ENCODE data around the gene LMF1.

LMF1 gene

DNA sequence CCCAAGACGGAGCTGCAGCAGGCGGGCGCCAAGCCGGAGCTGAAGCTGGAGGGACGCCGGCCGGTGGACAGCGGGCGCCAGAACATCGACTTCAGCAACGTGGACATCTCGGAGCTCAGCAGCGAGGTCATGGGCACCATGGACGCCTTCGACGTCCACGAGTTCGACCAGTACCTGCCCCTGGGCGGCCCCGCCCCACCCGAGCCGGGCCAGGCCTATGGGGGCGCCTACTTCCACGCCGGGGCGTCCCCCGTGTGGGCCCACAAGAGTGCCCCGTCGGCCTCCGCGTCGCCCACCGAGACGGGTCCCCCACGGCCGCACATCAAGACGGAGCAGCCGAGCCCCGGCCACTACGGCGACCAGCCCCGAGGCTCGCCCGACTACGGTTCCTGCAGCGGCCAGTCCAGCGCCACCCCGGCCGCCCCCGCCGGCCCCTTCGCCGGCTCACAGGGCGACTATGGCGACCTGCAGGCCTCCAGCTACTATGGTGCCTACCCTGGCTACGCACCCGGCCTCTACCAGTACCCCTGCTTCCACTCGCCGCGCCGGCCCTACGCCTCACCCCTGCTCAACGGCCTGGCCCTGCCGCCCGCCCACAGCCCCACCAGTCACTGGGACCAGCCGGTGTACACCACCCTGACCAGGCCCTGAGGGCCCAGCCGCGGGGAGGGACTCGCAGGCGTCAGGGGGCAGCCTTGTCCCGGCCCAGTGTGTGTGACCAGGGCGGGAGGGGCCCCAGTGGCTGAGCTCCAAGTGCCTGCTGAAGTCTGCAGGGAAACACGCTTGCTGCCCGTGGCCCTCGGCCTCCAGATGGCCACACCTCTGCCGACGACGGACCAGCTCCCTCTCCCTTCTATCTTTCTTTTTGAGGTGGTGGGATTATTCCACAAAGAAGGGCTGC, 14.2 kb upstream of the LMF1 start:
- no peak for DNase-seq (ENCODE audit: low read depth)

DNA sequence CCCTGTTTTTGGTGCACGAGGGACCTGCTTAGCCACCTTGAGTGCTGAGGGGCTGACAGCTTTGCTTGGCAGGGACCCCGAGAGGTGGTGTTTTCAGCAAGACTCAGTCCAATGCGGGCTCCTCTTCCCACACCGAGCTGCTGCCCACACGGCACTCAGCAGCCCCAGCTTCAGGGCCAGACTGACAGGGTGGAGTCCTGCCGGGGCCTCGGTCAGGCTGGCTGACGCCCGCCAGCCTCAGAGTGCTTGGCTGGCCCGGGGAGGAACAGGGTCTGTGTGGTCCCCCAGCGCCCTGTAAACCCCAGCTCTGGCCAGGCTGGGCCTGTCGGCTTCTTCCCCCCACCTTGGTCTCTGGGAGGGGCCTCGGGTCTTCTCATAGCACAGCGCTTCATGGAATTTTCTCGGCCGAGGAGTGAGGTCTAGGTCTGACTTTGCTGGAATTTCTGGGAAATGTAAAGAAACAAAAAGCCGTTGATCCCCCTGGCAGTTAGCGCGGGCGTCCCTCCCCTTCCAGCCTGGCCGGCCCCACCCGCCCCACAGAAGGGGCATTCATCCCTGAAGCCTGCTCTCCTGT, 13.4 kb upstream of the LMF1 start:
- no peak for DNase-seq (ENCODE audit: low read depth)

DNA sequence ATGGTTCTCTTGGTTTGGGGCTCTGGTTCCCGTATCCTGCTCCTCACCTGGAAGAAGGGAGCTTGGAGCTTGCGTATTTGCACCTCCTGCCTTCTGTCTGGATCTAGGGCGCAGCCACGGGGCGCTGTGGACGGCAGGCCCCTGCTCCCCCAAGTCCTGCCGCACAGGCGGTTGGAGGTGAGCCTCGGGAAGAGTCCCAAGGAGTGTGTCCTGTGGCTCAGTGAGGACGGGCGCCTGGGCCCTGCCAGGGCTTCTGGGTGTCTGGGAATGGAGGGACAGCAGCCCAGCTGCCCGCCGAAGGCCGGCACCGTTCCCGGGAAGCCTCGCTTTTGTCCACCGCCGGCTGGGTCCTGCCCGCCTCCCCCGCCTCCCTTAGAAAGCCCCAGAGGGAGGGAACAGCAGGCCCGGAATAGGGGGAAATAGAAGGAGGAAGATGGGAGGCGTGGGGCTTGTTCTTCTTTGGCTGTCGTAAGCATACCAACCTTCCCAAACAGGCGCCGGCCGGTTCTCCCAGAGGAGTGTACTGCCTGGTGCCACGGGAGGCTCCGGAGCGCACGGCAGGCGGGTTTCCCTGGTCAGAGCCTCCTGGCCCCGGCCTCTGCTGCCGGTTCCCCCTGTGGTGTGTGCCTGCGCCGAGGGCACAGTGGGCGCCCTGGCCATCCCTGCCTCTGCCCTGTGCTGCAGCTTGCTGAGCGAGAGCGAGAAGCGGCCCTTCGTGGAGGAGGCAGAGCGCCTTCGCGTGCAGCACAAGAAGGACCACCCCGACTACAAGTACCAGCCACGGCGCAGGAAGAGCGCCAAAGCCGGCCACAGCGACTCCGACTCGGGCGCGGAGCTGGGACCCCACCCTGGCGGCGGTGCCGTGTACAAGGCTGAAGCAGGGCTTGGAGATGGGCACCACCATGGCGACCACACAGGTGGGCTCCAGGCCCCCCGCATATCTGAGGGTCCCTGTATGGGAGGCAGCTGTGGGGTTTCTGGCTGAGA, 12.6 kb upstream of the LMF1 start:
- DNase-seq (ENCODE audit: low read depth), result no peak

DNA sequence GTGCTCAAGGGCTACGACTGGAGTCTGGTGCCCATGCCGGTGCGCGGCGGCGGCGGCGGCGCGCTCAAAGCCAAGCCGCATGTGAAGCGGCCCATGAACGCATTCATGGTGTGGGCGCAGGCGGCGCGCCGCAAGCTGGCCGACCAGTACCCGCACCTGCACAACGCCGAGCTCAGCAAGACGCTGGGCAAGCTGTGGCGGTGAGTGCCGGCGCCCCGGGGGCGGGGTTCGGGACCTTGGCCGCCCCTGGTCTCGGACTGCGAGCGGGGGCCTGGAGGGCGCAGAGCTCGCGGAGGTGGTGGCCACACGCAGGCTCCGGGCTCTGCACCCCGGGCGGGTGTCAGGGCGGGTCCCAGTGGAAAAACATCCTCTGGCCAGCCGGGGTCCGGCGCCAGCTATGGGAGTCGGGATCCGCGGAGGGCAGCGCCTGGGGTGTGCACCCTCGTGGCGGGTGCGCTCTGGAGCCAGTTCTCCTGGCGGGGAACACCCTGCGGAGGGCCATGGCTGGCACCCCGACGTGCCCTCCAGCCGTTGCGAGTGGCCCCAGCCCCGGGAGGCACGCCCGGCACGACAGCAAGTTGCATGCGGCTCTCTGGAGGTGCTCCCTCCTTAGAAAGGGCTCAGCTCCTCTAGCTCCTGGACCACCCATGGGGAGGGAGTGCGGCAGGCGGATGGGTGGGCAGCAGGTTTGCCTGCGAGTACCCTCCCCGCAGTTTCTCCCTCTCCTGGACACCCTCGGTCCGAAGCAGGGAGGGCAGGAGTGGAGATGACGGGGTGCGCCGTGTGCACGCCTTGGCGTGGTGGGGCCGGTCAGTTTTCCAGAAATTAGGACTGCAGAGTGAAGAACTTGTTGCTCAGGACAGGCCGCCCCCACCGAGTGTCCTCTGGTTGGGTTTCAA, 11.6 kb upstream of the LMF1 start:
- DNase-seq (ENCODE audit: low read depth), result no peak

DNA sequence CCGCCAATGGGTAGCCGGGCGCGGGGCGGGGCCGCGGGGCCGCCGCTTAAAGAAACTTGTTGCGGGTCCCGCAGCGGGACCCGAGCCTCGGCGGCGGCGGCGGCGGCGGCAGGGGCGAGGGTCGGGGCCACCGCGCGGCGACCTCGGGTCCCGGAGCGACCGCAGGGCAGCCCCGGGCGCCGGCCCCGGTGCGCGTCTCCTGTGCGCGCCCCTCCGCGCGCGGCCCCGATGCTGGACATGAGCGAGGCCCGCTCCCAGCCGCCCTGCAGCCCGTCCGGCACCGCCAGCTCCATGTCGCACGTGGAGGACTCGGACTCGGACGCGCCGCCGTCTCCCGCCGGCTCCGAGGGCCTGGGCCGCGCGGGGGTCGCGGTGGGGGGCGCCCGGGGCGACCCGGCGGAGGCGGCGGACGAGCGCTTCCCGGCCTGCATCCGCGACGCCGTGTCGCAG, 10.9 kb upstream of the LMF1 start, which contains the start of gene SOX8:
Gene SOX8 (plus strand): TSS at position 76 of the 450 bp plus-strand sequence. CDS start 153 bp downstream, at position 229.
- no peak for DNase-seq (ENCODE audit: low read depth)

DNA sequence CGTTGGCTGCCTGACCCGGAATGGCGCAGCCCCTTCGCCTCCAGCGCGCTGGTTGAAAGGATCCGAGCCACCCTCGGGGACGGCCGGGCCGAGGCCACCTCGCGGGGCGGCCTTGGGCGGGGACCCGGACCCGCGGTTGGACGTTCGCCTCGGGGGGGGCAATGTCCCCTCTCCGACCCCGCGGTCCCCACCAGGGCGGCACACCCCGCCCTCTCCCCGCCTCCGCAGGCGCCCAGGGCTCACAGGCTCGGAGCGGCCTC, 9.7 kb upstream of the LMF1 start:
- no peak for DNase-seq (ENCODE audit: low read depth)

DNA sequence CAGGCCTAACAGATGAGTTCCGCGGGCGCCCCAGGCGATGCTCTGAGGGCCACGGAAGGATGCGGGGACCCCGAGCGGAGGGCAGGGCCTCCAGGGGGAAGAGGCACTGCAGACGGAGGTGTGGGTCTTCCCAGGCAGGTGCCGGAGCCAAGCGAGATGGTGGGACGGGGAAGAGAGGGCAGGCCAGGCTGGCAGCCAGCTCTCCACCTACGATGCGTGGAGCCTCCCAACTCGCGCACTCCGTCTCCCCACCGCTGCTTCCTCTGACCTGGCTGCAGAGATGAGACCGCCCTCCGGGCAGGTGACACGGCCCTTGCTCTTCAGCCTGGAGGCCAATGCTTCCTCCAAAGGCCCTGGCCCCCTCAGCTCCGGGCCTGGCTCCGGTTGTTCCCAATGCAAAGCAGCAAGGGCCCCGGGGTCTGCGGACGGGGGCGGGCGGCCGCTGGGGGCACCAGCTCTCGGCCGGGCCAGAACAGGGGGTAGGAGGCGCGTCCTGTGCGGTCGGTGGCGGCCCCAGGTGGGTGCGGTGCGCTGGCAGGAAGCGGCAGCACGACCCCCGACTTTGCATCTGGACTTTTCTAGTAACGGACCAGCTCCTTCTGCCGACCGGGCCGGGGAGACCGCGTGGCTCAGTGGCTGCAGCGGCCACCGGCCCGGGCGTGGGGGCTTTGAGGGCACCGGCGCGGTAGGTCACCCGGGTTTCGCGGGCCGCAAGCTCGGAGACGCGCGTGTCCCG, 9.2 kb upstream of the LMF1 start:
- DNase-seq (ENCODE audit: low read depth), result no peak

DNA sequence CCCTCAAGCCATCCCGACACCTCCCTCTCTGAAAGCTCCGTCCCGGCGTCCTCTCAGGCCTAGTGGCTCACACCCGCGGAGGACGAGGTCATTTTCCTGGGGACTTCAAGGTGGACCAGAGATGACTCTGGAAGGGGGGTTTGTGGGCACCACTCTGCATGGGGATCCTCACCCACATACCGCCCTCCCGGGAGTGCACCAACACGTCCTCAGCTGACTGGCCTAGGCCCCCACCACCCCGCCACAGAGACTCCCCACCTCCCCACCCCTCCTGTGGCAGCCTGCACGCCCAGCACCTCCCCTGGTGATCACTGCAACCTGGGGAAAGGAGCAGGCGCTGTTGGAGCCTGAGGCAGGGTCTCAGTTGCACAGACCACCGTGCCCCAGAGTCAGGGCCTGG, 8.4 kb upstream of the LMF1 start:
- no peak for DNase-seq (ENCODE audit: low read depth)

DNA sequence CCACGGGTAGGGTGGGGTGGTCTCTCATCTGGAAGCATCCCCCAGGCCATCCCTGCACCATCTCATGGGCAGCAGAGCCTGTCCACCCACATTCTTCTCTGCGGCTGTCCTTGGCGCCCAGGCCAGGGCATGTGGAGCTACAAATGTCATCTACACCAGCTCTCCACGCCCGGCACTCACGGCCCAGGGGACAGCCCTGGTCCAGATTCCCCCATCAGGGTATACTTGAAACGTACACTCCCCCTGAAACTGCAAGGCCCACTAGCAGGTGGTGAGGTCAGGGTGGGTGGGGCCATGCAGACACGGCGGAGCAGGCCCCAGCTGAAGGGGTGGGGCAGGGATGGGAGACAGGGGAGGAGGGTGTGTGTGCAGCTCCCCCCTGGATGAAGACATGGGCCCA, 7.6 kb upstream of the LMF1 start:
- no peak for DNase-seq (ENCODE audit: low read depth)

DNA sequence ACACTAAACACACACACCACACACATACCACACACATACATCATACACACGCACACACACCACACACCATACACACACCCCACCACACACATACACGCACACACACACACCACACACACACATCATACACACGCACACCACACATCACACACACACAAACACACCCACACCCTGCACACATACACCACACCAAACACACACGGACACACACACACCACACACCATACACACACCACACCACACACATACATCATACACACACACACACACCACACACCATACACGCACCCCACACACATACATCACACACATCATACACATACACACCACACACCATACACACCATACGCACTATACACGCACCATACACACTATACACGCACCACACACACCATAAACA, 7.1 kb upstream of the LMF1 start:
- no peak for DNase-seq (ENCODE audit: low read depth)

DNA sequence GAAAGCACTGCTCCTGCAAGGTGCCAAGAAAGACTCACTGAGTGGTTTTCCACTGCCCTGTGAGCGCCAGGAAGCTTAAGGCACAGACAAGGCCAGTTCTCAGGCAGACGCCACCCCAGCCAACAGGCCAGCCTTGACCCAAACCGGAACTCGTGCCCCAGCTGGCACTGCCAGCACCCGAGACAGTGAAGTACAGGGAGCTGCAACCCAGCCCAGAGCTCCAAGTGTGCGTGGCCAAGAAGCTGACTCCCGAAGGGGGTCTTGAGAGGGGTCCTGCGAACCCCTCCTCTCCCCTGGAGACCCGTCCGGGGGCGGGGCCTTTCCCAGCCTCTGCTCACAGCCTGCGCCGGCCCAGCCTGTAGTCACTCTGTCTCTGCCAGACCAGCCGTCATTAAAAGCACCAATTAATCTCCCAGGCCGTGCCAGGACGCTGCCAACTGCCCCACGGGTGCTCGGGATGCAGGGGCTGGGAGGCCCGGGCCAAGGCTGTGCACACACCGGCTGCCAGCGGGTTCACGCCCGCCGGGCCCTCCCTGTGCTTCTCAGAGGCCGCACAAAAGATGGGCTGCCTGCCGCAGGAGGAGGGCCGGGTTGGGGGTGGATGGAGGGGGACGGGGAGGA, 6.4 kb upstream of the LMF1 start:
- no peak for DNase-seq (ENCODE audit: low read depth)

DNA sequence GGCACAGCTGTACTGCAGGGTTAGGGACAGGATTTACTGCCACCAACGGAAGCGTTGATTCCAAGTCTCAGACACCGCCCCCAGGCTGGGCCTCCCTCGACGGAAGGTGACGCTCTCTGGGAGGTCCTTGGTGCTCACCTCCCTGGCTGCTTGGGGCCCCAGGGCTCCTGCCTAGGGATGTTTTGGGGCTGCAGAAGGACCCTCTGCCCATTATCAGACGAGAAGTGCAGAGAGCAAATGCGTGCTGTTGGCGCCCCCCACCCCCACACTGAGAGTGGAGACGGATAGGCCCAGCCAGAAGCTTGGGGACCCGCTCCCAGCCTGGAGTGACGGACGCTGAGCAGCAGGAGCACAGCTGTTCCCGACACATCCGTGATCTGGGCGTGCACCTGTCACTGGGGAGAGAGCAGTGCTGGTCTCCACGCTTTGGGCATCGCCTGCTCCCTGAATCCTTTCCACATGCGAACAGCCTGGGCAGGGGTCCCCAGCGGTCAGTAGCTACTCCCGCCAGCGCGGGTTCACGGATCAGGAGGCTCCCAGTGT, 5.7 kb upstream of the LMF1 start:
- DNase-seq (ENCODE audit: low read depth), result no peak

DNA sequence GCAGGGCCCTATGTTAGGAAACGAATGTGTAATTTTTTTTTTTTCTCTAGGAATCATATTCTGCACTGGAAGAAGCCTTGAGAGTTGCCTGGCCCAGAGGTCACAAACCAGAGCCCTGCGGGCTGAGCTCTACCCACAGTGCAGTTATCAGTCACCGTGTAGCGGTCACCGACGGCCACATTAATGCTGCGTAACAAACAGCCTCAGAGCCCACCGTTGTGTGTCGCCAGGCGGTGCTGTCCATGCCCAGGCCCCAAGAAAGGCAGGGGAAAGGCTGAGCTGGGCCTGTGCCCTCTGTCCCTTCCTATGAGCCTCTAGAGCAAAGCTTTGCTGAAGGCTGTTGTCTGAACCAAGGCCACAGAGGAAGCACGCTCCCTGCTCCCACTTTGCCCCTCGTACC, 4.5 kb upstream of the LMF1 start:
- no peak for DNase-seq (ENCODE audit: low read depth)

DNA sequence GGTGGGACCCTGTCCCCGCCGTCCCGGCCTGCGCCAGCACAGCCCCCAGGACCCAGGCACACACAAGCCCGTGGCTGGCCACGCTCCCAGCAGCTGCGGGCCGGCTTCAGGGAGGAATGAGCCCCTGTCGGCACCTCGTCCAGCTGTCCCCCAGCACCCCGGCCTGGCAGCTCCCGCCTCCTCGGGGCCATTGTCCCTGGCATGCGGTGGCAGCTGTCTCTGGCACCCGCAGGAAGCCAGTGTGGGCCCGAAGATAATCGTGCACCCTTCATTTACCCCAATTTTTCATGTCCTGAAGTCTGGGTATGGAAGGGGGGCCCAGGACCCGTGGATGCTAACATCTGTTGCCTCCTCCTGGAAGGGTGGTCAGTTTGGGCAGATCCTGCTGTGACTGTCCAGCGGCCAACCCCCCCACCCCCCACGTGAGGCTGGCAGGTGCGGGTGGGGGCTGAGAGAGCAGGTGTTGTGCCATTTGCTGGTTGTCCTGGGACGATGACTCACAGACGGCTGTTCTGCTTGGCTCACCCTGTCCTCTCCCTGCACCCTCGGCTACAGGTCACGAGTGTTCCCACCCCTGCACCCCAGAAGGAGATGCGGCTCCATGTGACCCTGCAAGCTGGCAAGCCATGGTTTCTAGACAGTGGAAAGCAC, 4.0 kb upstream of the LMF1 start:
- no peak for DNase-seq (ENCODE audit: low read depth)

DNA sequence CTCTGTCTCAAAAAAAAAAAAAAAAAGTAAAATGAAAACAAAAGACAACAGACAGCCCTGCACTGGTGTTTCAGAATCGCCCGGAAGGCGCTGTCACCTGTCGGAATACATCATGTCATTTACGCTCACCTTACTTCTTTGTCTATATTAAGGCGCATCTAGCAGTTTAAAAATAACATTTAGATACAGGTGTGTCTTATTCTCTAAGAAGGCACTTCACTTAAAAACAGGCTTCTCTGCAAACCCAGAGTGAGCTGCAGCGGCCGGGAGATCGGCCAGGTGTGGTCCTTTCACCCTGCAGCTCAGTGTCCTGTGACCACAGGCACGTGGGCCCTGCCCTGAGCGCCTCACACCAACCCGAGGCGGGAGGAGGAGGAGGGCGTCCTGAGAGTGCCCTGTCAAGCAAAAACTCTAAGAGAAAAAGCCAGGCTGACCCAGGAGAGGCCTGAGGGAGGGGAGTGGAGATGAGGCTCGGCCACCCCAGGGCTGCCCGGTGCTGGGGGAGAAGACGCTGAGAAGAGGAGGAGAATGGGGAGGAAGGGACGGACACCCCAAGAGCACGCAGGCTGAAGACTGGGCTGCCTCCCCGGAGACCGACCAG, 3.3 kb upstream of the LMF1 start:
- DNase-seq (ENCODE audit: low read depth), result no peak

DNA sequence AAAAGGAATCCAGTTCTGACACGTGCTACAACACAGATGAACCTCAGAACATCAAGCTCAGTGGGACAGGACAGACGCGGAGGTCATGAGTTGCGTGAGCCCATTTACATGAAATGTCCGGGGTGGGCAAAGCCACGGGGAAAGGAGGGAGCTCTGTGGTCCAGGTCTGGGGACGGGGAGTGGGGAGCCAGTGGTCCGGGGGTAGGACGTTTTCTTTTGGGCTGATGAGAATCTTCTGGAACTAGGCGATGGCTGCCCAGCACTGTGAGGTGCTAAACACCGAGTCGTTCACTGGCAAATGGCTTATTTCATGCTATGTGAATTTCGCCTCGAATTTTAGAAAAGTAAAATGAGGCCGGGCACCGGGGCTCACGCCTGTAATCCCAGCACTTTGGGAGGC, 2.6 kb upstream of the LMF1 start:
- no peak for DNase-seq (ENCODE audit: low read depth)

DNA sequence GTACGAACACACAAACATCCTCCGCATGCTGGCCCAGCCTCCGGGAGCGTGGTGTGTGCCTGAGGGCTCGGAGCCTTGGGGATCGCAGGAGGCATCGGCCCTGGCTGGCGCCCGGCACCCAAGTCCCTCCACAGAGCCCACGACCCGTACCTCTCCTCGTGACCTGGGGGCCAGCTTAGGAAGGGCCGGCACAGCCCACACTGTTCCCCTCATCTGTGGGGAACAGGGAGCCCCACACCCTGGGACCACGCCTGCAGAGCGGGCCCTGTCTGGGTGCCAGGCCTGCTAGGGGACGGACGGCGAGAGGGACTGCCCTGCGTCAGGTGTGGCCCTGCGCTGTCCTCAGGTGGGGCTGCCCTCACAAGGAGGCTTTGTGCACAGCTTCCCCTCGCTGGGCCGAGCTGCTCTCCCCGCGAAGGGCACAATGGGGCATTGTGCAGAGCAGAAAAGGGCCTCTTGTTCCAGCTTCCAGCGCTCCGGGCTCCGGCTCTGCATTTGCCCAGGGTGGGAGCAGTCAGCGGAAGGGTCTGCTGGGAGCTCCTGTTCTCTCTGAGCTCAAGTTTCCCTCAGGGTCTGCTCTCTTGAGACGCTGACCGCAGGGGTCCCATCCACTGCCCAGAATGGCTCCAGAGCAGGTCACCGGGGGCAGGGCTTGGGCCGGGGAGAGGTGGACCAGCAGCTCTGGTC, 1.7 kb upstream of the LMF1 start:
- no peak for DNase-seq (ENCODE audit: low read depth)

DNA sequence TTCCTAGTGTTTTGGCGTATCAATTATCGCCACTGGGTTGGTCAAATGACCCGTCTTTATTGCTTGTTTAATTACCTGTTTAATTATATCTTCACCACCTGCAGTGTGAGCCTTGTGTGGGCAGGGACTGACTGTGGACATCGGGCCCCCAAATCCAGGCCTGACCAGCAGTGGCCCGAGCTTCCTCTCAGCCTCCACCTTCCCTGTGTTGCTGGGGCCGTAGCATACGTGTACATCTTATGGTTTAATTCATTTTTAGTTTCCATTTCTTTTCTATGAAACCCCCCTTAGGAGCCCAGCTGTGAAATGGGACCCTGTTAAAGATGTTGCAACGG, 1.2 kb upstream of the LMF1 start:
- no peak for DNase-seq (ENCODE audit: low read depth)

DNA sequence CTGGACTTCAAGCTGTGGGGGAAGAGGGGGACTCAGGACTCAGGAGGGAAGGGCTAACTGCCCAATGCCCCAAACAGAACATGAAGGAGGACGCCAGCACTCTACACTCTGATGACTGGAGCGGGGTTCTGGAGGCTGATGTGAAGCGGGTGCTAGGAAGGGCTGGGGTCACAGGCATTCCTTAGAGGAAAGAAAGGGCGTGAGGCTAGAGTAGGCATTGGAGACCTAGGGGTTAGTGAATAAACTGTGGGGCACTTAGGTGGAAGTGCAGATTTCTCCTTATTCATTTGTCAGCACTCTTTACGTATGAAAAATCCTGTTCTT, 760 bp upstream of the LMF1 start:
- DNase-seq (ENCODE audit: low read depth), result no peak
